ENCODE measurements around the gene ABCG1. TPM values are rescaled to one million over a fixed set of nuclear protein-coding genes. Genes with fewer than 3 reads are reported as not detected.

Gene ABCG1
- total and polyA plus RNA-seq, 2 experiments from 2014 or later = 1.3 to 4.4 TPM

DNA sequence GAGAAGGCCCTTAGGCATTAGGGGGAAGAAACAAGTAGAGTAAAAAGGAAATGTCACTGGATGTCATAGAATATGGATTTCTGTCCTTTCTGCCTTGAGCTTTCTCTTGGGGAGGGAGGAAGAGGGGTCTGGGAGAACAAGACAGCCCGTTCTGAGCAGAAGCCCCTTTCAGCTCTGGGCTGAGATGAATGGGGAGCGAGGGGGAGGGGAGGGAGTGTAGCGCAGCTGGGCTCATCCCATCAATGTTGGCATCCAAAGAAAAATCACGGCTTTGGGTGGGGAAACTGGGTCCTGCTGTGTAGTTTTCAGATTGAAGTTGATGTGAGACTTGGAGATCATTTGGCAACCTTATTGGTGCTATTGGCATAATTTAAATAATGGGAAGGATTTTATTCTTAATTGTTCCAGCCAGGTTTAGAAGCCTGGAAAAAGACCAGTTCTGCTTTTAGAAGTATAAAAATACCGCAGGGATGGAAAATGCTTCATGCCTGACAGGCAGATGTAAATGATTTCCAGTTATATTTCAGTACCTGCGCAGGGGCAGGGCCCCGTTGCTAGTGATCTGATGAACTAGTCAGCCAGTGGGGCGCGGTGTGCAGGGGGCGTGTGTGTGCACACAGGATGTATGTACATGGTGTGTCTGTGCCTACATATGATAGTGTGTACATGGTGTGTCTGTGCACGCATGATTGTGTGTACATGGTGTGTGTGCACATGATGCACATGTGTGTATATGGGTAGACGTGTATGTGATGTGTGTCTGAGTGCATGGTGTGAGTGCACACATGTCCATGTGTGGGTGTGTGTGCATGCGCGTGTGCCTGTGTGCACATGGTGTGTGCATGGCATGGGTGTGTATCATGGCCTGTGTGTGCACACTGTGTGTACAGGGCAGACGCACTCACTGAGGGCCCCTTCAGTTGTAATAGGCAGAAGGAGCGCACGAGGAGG, 36.0 kb downstream of the ABCG1 start (continued):
- TF ChIP-seq REST (IDR thresholded peaks at IDR 0.05; ENCODE audit: unreplicated experiment) (no peak), STAT1 (IDR thresholded peaks at IDR 0.05; ENCODE audit: unreplicated experiment) (no peak), EZH2phosphoT487 (IDR thresholded peaks at IDR 0.05; ENCODE audit: unreplicated experiment) (no peak), POLR2AphosphoS5 (IDR thresholded peaks at IDR 0.05; ENCODE audit: low read depth) (no peak)
- TF ChIP-seq, protein P1, sequence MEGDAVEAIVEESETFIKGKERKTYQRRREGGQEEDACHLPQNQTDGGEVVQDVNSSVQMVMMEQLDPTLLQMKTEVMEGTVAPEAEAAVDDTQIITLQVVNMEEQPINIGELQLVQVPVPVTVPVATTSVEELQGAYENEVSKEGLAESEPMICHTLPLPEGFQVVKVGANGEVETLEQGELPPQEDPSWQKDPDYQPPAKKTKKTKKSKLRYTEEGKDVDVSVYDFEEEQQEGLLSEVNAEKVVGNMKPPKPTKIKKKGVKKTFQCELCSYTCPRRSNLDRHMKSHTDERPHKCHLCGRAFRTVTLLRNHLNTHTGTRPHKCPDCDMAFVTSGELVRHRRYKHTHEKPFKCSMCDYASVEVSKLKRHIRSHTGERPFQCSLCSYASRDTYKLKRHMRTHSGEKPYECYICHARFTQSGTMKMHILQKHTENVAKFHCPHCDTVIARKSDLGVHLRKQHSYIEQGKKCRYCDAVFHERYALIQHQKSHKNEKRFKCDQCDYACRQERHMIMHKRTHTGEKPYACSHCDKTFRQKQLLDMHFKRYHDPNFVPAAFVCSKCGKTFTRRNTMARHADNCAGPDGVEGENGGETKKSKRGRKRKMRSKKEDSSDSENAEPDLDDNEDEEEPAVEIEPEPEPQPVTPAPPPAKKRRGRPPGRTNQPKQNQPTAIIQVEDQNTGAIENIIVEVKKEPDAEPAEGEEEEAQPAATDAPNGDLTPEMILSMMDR (conservative IDR thresholded peaks at IDR 0.05; ENCODE audit: low read depth in 2 of 2) = no peak

DNA sequence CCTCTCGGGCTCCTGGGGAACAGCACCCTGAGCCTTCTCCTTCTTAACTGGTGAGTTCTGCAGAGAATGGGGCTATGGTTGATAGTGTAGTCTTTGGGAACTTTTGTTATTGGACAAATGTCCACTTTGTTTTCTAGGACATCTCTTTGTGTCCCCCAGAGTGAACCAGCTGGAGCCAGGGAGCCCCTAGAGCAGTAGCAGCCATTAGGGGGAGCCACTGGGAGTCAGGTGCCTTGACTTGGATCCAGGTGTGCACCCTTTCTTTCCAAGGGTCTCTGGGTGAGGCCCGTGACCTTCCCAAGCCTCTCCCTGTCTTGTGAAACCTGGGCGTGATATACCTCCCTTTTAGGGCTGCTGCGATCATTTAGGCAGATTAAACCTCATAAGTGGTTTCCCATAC, 36.9 kb downstream of the ABCG1 start:
- no peak overlapping the region for H3K27ac ChIP-seq (ENCODE audit: low read depth)
- no peaks in the 10 kb centered on the region for H3K9me2 ChIP-seq (ENCODE audit: insufficient read depth)
- H2AFZ ChIP-seq = no peak overlapping the region
- H3K4me1 ChIP-seq (ENCODE audit: insufficient read depth) = no peaks in the 10 kb centered on the region
- DNase-seq (ENCODE audit: low spot score) = no peak
- no peaks in the 10 kb centered on the region for H3F3A ChIP-seq (replicated peaks; ENCODE audit: low read depth)
- H3K9me3 Mint-ChIP-seq = no peaks in the 10 kb centered on the region
- no peaks in the 10 kb centered on the region for H4K20me1 ChIP-seq (replicated peaks; ENCODE audit: insufficient read depth)
- no peak for TF ChIP-seq ZNF114 (CRISPR knock-in tag; IDR thresholded peaks at IDR 0.05)
- TF ChIP-seq, protein P1 (conservative IDR thresholded peaks at IDR 0.05; ENCODE audit: low read depth in 2 of 2) = peak; percentile 49 to 59
- no peaks in the 10 kb centered on the region for H3K36me3 Mint-ChIP-seq (ENCODE audit: low read depth)
- no peaks in the 10 kb centered on the region for H3K79me2 ChIP-seq (replicated peaks; ENCODE audit: insufficient read depth)
- H3K4me3 ChIP-seq = no peak overlapping the region
- no peaks in the 10 kb centered on the region; the same call in 2 of the 3 replicates for H3K4me1 Mint-ChIP-seq
- no peak overlapping the region for H3K27ac Mint-ChIP-seq
- ATAC-seq = peak; percentile 32
- H3K36me3 ChIP-seq (ENCODE audit: insufficient read depth) = no peaks in the 10 kb centered on the region
- H3K27me3 ChIP-seq (ENCODE audit: insufficient read depth) = no peaks in the 10 kb centered on the region
- no peak overlapping the region for H3K4me3 Mint-ChIP-seq
- peaks cover 12% of the 10 kb centered on the region for H3K27me3 Mint-ChIP-seq (ENCODE audit: insufficient read depth, low read depth, poor library complexity)
- H3K4me2 ChIP-seq = no peak overlapping the region

Data from GM23338 (cell line).